Activated T-cell treated with anti-CD3 and anti-CD28 coated beads for 24 hours (primary cell): ENCODE data around the gene KRTAP12-2.

Experiments used
- DNase-seq: peaks from one replicate; pipeline ENCODE4 v3.0.0-alpha.2; 2020; ENCODE audit warnings: low read depth

Gene KRTAP12-2, protein sequence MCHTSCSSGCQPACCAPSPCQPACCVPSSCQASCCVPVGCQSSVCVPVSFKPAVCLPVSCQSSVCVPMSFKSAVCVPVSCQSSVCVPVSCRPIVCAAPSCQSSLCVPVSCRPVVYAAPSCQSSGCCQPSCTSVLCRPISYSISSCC

GRCh38 chr21:44666401-44667320, at the start of gene KRTAP12-2:
Gene KRTAP12-2, minus strand, starts transcription at chr21:44666927. Its CDS starts 41 bp downstream, at chr21:44666886.
- no peak for DNase-seq

- no peak for DNase-seq
These were observed 48.2 kb upstream of the KRTAP12-2 start for GRCh38 chr21:44714905-44715304.

DNA sequence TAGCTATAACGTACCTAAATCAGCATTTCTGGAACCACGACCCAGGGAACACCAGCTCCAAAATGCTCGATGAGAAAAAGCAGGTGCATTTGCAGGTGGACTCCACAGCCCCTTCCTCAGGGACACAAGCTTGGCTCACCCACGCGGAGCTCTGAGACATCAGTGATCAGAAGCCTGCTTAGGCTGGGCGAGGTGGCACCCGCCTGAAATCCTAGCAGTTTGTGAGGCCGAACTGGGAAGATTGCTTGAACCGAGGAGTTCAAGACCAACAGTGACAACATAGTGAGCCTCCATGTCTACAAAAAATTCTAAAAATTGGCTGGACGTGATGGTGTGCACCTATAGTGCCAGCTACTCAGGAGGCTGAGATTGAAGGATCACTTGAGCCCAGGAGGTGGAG, 47.1 kb upstream of the KRTAP12-2 start:
- no peak for DNase-seq

DNA sequence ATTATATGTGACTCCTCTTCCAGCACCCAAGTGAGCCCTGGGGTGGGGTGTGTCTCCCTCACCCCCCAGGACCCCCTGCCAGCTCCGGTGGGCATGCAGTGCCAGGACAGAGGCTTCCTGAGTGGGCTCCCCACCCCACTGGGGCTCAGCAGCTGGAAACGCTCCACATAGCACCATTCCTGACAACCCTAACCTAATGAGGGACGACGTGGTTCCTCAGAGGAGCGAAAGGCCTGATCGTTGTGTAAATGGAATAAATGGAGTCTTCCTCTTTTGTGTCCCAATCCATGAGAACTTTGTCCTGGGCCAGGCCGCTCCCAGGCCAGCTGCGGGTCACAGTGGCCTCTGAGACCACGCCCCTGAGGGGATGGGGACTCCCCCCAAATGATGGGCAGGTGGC, 46.4 kb upstream of the KRTAP12-2 start:
- DNase-seq = no peak

- no peak for DNase-seq
These were observed 45.7 kb upstream of the KRTAP12-2 start for GRCh38 chr21:44712203-44713028.

DNA sequence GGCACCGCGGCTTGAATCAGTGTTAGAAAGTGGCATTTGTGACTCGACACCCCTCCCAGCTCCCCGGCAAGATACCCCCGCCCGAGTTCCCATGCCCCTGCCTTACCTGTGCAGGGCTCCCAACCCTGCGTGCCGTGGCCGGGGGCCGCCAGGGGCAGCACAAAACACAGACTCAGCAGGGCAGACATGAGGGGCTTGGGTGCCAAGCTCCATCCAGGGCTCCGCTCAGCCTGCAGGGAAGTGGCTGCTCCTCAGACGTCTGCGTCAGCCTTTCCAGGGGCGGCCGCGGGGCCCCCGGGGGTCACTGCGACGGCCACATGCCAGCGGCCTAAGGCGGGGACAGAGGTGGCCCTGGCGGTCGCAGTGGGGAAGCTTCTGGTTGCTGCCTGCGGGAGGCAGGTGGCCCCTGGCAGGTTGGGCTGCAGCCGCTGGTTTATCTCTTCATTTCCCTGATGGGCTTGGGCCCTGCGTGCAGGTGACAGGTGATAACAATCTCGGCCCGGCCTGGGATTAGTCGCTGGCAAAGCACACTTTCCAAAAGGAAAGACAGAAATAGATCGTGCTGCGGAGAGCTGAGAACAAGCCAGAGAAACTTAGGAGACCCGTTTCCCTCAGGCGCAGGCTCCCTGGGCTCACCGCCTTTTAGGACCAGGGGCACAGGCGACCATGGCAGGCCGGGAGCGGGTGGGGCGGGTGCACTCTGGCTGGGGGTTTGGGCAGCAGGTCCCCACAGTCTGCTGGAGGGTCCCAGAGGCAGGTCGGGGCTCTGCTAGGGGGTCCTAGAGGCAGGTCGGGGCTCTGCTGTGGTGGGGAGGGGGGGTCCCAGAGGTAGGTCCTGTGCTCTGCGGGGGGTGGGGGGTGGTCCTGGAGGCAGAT, 44.8 kb upstream of the KRTAP12-2 start, which contains the start of gene TSPEAR:
TSS of gene TSPEAR (minus strand) at position 246 of the 876 bp plus-strand sequence. CDS start at position 188, 58 bp downstream.
- no peak for DNase-seq

- DNase-seq = no peak
These were observed 44.1 kb upstream of the KRTAP12-2 start for GRCh38 chr21:44710756-44711326.

GRCh38 chr21:44710294-44710665, 43.6 kb upstream of the KRTAP12-2 start:
- no peak for DNase-seq

GRCh38 chr21:44709426-44710293, 42.9 kb upstream of the KRTAP12-2 start:
- DNase-seq = no peak

DNA sequence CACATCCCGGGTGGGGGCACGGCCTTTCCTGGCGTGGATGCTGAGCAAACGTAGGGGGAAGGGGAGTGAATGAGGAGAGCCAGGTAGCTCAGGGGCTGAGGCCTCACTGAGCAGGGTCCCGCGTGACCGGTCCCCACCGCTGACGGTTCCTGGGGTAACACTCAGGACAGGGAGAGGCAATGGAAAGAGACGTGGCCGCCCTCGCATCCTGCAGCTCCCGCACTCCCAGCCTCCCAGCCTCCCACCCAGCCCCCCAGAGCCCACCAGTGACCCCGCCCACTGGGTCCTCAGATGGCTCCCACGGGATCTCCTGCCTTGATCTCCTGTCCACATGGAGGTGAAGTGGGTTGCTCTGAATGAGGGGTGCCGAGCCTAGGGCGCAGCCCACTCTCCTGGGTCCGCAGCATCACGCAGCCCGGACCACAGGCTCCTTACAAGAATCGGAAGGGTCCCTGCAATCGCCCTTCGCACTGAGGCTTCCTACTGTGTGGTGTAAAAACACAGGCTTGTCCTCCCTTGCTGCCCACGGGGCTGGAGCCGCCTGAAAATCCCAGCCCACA, 42.2 kb upstream of the KRTAP12-2 start:
- DNase-seq = no peak

DNA sequence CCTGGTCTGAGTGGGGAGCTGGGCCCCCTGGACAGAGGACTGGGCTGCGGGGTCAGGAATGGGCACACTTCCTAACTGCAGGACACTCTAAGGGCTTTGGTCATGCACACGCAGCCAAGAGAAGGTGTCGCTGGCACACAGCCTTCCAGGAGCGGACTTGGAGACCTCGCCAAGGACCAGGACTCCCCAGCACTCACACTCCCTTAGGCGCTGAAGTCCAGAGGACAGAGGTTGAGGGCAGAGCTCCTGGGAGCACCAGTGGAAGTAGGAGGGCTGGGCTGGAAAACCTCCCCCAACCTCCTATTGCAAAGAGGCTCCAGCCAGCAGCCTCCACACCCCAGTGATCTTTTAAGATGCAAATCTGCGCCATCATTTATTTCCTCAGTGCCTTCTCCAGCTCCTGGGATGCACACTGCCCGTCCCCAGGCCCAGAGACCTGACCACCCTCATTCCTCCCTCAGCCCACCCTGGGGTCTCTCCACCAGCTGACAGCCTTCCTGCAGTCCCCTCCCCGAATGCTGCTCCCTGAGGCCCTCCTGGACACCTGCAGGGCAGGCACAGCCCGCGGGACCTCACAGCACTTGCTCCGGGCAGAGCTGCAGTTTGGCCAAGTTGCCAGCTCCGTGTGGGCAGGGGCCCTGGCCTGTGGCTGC, 41.6 kb upstream of the KRTAP12-2 start:
- DNase-seq = no peak

GRCh38 chr21:44706706-44707581, 40.2 kb upstream of the KRTAP12-2 start:
- no peak for DNase-seq

DNA sequence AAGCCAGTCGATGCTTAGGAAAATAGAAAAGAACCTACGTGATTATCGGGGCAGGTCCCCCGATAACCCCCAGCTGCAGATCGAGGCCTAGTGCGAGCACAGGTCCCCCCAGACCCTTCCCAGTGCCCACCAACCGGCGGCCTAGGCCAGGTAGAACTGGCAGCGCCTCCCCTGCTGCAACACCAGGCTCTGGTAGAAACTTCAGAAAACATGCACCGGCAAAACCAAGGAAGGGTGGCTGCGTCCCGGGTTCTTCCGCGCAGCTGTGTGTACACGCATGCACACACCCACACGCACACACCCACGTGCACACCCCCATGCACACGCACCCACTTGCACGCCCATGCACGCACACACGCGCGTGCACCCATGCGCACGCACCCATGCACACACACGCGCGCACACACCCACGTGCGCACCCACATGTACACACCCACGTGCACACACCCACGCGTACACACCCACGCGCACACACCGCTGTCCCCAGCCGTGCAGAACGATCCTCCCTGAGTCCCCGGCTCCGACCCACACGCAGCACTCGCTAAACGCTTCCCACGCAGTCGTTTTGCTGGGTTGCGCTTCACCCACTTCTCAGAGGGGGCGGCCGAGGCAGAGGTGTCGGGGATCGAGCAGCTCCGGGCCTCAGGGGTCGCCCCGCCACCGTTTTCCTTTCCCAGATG, 39.4 kb upstream of the KRTAP12-2 start:
- DNase-seq = no peak

- no peak for DNase-seq
These were observed 37.9 kb upstream of the KRTAP12-2 start for GRCh38 chr21:44704636-44705001.

GRCh38 chr21:44703731-44704635, 37.3 kb upstream of the KRTAP12-2 start:
- no peak for DNase-seq

DNA sequence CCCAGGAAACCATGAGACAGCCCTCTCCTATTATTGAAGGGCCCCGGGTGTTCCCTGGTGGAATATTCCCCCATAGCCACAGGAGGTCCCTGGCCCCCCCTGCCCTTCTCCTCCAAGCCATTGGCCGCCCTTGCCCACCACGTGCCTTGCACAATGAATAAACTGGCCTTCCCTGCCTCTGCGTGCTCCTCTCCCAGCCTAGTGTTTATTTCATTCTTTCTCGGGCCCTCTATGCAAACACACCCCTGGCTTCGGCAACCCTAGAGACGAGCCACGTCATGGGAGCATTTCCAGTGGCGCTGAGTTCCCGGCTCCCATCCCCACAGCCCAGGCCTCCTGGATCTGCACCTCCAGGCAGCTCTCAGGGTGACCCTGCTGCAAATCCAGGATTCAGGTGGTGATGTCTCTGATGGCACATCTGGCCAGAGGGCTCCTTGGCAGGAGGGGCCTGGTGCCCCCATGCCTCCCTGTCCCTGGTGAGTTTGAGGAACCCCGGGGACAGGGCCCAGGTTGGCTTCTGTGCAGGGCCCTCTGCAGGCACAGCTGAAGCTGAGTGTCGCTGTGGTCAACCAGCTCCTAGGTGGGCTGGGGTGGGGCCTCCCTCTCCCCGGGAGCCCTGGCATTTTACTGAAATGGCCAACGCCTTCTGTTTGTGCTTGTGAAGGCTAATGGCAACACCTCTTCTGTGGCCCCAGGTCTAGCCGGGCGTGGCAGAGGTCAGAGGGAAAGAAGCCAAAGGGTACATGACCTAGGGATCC, 36.4 kb upstream of the KRTAP12-2 start:
- DNase-seq = no peak
